ENCODE measurements around the gene ZNF503.
A peak's percentile ranks its signal among the peaks of the same experiment; 100 is the strongest.

The ZNF503 gene

DNA sequence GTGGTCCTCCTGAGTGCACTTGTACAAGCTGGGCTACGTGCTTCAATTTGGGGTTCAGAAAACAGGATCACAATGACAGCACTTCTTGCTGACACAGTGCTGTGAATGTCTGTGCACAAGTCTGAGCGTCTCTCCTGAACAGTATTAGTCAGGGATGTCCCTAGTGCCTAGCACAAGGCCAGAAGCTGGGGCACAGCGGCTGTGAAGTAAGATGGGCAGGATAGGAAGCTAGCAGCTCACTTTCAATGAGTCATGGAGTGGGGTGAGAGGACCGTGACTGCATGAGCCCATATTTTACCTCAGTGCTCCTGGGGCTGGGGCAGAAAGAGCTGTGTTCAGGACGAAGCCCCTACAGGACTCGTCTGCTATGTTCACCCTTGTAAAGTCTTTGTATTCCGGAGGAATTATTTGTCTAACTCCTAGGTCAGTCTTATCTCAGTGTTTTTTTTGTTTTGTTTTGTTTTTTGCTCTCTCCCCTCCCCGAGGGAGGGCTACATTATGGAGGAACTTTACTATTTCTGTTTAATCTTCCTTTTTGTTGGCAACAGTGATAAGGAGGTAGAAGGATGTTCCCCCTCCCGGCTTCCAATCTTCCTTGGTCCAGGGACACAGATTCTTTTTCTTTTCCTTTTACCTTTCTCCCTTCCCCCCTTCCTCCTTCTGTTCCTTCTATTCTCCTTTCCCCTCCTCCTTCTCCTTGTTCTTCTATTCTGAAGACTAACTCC lies 27.0 kb upstream of the ZNF503 start:
- TF ChIP-seq, protein P1, sequence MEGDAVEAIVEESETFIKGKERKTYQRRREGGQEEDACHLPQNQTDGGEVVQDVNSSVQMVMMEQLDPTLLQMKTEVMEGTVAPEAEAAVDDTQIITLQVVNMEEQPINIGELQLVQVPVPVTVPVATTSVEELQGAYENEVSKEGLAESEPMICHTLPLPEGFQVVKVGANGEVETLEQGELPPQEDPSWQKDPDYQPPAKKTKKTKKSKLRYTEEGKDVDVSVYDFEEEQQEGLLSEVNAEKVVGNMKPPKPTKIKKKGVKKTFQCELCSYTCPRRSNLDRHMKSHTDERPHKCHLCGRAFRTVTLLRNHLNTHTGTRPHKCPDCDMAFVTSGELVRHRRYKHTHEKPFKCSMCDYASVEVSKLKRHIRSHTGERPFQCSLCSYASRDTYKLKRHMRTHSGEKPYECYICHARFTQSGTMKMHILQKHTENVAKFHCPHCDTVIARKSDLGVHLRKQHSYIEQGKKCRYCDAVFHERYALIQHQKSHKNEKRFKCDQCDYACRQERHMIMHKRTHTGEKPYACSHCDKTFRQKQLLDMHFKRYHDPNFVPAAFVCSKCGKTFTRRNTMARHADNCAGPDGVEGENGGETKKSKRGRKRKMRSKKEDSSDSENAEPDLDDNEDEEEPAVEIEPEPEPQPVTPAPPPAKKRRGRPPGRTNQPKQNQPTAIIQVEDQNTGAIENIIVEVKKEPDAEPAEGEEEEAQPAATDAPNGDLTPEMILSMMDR (conservative IDR thresholded peaks at IDR 0.05; ENCODE audit: low read depth), result no peak
- ChIA-PET CTCF (interaction anchor here (0.8 kb wide), 1 partner anchor 33 kb away, joined by 3 read pairs; no protein-coding TSS in a partner anchor), POLR2A (ENCODE audit: low non-redundant PET) (interaction anchor here (1.1 kb wide), 1 partner anchor 27 kb away, joined by 3 read pairs; the partner anchor contains the start of gene ZNF503)
- DNase-seq (ENCODE audit: low spot score), result peak; percentile 85
- H3K27ac ChIP-seq, result peak overlapping the region; percentile 75

DNA sequence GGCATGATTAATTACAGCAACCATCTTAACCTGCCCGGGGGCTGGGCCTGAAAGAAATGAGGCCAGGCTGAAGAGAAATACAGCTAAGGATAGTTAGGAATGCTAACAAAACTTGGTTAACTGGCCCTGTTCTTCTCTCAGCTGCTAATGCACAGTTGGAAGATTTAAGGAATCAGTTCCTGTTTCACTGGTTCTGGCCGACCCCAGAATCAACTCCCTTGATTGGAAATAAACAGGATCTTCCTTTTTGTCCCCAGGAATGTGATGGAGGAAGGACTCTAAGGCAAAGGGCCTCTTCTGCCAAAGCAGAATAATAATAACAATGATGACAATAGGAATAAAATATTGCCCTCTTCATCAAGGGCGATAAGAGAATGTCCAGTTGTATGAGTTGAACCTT lies 26.4 kb upstream of the ZNF503 start:
- ChIA-PET POLR2A (ENCODE audit: low non-redundant PET) (interaction anchor here (1.1 kb wide), 1 partner anchor 26 kb away, joined by 3 read pairs; the partner anchor contains the start of gene ZNF503), CTCF (no interaction called here)
- DNase-seq (ENCODE audit: low spot score), result no peak
- peak overlapping the region; percentile 75 for H3K27ac ChIP-seq
- TF ChIP-seq, protein P1 (conservative IDR thresholded peaks at IDR 0.05; ENCODE audit: low read depth), result no peak

DNA sequence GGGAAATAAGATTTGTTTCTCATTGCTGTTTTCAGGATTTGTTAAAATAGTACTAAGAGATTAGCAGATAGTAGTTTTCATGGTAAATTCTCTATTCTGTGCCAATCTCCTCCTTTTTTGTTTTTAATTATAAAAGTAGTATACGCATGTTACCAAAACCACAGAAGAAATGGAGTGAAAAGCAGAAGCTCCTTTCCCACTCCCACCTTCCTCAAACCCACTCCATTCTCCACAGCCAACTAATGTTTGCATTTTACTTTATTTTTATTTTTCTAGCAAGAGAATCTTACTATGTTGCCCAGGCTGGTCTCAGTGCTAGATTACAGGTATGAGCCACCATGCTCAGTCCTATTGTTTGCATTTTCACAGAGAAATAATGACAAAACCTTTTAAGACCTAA lies 25.3 kb upstream of the ZNF503 start:
- DNase-seq (ENCODE audit: low spot score), result no peak
- TF ChIP-seq, protein P1 (conservative IDR thresholded peaks at IDR 0.05; ENCODE audit: low read depth), result no peak
- ChIA-PET POLR2A (ENCODE audit: low non-redundant PET) (no interaction called here), CTCF (interaction anchor here (0.6 kb wide), 1 partner anchor 30 kb away, joined by 6 read pairs; no protein-coding TSS in a partner anchor)
- no peak overlapping the region for H3K27ac ChIP-seq

DNA sequence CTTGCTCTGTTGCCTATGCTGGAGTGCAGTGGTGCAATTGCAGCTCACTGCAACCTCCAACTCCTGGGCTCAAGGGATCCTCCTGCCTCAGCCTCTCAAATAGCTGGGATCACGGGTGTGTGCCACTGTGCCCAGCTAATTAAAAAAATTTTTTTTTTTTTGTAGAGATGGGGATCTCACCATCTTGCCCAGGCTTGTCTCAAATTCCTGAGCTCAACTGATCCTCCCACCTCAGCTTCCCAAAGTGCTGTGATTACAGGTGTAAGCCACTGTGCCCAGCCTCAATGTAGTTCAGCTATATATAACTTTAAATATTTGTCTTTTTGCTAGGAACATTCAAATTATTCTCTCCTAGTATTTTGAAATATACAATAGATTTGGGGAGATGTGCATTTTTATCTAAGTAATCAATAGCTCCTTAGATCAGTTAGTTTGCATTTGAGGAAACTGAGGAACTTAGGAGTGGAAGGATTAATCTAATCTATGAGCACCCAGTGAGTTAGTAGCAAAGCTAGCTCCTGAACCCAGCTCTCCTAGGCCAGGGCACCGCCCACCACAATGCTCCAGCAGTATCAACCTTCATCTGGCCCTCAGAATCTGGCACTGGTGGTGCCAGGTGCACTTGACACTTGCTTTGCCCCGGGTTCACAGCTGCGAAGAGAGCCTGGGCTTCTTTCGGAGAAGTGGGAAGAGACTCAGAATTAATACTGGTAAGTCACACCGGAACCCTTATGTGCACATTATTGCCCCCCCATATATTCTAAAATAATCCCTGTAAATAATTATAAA lies 23.9 kb upstream of the ZNF503 start:
- no peak for DNase-seq (ENCODE audit: low spot score)
- CTCF ChIA-PET, result no interaction called here
- no peak overlapping the region for H3K27ac ChIP-seq
- TF ChIP-seq, protein P1 (conservative IDR thresholded peaks at IDR 0.05; ENCODE audit: low read depth), result no peak
- POLR2A ChIA-PET (ENCODE audit: low non-redundant PET), result no interaction called here

DNA sequence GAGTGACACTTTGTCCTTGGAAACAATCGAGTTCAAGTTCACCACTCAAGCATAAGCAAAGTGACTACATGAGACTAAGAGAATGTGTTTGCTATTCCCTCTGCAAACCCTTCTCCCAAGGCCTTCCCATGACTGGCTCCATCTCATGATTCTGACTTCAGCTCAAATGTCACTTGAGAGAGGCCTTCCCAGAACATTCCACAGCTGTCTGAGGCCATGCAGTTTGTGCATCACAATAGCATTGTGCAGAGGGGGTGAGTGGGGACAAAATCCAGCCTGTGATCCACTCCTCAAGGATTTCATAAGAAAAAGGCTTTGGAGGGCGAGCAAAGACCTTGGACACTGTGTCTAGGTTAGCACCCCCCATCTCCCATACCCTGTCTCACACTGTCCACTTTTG lies 23.0 kb upstream of the ZNF503 start:
- H3K27ac ChIP-seq, result no peak overlapping the region
- no peak for DNase-seq (ENCODE audit: low spot score)
- TF ChIP-seq, protein P1 (conservative IDR thresholded peaks at IDR 0.05; ENCODE audit: low read depth), result no peak
- CTCF ChIA-PET, result no interaction called here
- POLR2A ChIA-PET (ENCODE audit: low non-redundant PET), result no interaction called here

DNA sequence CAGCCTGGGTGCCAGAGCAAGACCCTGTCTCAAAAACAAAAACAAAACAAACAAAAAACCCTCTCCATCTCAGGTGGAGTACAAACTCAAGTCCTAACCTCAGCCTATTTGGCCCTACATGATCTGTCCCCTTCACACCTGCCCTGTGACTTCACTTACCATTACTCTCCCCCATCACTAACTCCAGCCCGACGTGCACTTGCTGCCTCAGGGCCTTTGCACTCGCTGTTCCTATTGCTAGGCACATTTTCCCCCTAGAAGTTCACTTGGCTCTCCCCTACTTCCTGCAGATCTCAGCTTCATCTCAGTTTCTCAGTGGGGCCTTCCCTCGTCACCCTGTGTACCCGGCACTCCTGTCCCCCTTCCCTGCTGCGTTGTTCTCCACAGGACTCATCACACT lies 21.3 kb upstream of the ZNF503 start:
- no peak overlapping the region for H3K27ac ChIP-seq
- DNase-seq (ENCODE audit: low spot score), result no peak
- ChIA-PET CTCF (interaction anchor here (0.7 kb wide), 1 partner anchor 21 kb away, joined by 3 read pairs; no protein-coding TSS in a partner anchor), POLR2A (ENCODE audit: low non-redundant PET) (no interaction called here)
- TF ChIP-seq, protein P1 (conservative IDR thresholded peaks at IDR 0.05; ENCODE audit: low read depth), result no peak
